Skeletal muscle cell (primary cell): ENCODE measurements around the gene MAP4K2.
A peak's percentile ranks its signal among the peaks of the same experiment; 100 is the strongest.
"Not testable (repeated sequence)": the region's sequence is repeated elsewhere in the genome, so short reads cannot be mapped to it uniquely, and the experiment has no call there.

ENCODE experiments used
- DNase-seq: peaks from one replicate; pipeline ENCODE4 v3.0.0-alpha.2; 2010; ENCODE audit warnings: low read depth
- H3K4me3 ChIP-seq: 2 replicates; pipeline ENCODE4 v1.5.1; 2011; ENCODE audit warnings: low read depth, mild to moderate bottlenecking, control low read depth, low read length, moderate library complexity

Gene MAP4K2

DNA sequence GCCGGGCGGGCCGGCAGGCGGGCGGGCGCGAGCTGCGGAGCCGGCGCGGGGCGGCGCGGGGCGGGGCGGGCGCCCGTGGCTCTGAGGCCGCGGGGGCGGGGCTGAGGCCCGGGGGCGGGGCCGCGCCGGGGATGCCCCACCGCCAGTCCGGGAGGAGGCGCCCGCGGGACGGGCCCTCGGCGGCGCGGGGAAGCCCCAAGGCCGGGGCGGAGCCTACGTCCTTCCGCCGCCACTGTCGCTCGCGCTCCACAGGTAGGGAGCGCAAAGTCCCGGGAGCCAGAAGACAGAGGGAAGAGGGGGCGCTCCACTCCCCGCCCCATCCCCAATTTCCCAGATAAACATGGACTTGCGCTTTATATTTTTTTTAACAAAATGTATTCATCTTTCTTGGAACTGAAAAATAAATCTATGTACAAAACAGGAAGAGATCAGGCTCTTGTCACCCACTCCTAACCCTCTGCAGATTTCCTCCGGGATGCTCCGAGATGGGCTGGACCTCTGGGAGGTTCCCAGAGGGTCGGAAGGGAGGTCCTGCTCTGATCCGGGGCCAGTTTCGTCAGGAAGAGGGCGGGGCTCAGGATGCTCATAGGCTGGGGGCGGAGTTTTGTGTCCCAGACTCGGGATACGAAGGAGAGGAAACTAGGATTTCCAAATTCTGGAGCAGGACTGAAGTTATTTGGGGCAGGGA lies at the start of gene MAP4K2:
Gene MAP4K2, minus strand, starts transcription at position 57 of the 688 bp plus-strand sequence. CDS start 65 bp downstream, outside the sequence.
- peak; percentile 29 for DNase-seq

GRCh38 chr11:64851831-64852351 lies 48.9 kb upstream of the MAP4K2 start:
- no peak overlapping the region for H3K4me3 ChIP-seq
- no peak for DNase-seq

More for the DNA sequence above, at the start of gene MAP4K2:
- peak within 1 kb of the TSS; percentile 76 for H3K4me3 ChIP-seq

- DNase-seq: no peak
- H3K4me3 ChIP-seq: no peak overlapping the region
Observed at GRCh38 chr11:64850979-64851567, 48.1 kb upstream of the MAP4K2 start.

DNA sequence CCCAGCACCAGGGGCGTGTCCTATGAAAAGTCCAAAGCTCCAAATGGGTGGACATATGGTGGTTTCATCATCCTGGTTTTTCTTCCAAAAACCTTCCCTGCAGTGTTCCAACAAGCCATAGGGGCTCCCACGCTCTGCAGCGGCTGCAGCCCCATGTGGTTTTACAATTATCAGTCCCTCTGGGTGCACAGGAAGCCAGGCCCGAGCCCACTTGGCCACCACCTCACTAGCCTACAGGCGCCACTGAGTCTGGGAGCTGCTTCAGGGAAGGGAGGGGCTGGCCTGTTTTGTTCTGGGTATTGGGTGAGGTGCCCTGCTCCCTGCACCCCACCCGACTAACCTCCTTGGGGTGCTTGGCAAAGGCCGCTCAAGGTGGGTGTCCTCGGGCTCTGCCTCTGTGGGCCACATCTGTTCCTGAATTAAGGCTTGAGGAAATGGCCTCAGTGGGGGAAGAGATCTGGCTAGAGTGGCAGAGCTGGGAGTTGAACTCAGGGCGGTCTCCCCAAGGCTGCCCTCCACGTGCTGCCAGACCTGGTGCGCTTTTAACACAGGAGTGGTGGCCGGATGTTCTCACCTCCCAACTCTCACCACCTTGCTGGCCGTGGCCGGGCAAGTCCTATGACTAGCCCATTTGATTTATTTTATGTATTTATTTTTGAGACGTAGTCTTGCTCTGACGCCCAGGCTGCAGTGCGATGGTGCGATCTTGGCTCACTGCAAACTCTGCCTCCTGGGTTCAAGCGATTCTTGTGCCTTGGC lies 46.8 kb upstream of the MAP4K2 start:
- no peak overlapping the region for H3K4me3 ChIP-seq

DNA sequence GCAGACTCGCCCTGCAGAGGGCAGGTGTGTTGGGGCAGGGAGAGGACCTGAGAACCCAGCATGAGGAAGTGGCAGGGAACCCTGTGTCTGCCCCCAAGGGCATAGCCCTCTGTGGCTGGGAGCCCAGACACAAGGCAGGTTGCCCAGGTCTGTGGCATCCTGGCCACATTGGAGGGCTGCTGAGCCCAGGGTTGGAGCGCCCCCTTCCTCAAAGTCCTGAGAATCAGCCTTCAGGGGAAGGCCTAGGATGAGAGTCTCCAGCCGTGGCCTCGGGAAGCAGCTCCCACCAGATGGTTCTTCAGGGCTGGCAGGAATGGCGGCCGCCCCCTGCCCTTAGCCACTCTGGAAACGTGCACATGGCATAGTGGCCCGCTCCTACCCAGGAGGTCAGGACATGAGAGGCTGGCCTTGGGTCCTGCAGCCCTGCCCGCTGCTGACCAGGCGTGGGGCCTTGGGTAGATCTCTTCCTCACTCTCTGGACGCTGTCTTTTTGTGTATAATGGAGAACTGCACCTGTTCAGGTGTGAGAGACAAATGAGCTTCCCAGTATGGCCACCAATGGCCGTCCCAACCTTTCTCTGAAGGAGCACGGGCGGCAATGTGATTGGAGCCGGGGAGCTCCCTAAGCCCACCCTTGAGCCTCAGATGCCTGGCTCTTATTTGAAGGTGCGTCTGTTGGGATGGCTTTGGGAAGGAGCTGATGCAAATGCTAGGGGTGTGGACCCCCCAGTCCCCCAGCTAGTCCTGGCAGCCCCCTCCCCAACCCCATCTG lies 46.0 kb upstream of the MAP4K2 start:
- DNase-seq: no peak
- no peak overlapping the region for H3K4me3 ChIP-seq

More for the DNA sequence above, 46.8 kb upstream of the MAP4K2 start:
- DNase-seq: no peak

DNA sequence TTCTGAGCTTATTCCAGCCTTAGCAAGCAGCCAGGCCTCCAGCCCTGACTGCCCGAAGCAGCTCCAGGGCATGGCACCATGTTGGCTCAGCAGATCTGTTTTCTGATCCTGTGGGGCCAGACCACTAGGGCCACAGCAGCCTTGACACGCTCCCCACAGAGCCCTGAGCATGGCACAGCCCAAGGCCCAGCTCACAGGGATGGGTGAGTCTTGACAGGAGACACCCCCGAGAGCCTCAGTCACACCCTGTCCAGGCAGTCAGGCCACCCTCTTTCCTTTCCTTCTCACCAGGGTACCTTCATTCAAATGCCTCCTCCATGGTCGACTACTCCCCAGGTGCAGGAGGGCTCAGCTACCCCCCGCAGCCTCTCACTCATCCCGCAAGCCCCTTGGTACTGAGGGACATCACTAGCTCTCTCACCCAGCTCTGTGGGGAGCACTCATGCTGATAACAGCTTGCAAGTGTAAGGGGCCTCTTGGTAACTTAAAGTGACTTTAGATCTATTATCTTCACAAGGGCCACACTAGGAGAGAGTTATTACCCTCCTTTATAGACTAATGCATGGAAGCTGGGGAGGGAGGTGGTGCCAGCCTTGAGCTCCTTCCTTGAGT lies 45.3 kb upstream of the MAP4K2 start:
- DNase-seq: no peak
- H3K4me3 ChIP-seq: no peak overlapping the region

DNA sequence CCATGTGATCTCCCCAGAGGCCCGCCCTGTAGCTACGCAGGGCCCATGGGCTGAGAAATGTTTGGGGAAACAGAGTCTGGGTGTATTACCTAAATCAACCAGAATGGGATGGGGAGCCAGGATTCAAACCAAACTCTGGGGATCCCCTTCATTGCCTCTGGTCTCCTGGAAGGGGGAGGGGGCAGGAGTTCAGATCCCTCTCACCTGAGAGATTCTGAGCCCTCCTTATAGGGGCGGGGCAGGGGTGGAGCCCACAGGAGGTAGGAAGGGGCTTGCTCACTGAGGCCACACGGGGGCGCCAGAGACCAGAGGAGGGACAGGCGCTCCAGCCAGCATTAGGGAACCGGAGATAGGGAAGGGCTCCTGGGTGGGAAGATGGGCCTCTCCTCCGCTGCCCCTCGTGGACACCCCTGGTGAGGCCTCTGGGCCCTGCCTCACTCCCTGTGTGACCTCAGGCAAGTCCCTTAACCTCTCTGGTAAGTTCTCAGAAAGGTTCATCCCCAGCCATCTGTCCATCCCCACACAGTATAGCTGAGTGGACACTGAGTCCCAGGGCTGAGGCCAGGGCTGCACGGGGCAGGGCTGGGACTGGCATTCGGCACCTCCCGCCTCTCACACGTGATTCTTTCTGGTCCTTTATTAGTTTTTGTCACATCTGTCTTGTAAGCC lies 44.1 kb upstream of the MAP4K2 start:
- peak; percentile 43 for DNase-seq
- H3K4me3 ChIP-seq: no peak overlapping the region

DNA sequence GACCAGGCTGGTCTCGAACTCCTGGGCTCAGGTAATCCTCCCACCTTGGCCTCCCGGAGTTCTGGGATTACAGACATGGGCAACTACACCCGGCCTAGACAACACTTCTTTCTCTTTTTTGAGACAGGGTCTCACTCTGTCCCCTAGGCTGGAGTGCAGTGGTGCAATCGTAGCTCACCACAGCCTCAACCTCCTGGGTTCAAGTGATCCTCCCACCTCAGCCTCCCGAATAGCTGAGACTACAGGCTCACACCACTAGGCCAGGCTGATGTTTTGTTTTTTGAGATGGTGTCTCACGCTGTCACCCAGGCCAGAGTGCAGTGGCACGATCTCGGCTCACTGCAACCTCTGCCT lies 42.7 kb upstream of the MAP4K2 start:
- H3K4me3 ChIP-seq, DNase-seq: not testable (repeated sequence)

- H3K4me3 ChIP-seq: peak overlapping the region; percentile 27
- no peak for DNase-seq
Observed at GRCh38 chr11:64845129-64845775, 42.2 kb upstream of the MAP4K2 start.

DNA sequence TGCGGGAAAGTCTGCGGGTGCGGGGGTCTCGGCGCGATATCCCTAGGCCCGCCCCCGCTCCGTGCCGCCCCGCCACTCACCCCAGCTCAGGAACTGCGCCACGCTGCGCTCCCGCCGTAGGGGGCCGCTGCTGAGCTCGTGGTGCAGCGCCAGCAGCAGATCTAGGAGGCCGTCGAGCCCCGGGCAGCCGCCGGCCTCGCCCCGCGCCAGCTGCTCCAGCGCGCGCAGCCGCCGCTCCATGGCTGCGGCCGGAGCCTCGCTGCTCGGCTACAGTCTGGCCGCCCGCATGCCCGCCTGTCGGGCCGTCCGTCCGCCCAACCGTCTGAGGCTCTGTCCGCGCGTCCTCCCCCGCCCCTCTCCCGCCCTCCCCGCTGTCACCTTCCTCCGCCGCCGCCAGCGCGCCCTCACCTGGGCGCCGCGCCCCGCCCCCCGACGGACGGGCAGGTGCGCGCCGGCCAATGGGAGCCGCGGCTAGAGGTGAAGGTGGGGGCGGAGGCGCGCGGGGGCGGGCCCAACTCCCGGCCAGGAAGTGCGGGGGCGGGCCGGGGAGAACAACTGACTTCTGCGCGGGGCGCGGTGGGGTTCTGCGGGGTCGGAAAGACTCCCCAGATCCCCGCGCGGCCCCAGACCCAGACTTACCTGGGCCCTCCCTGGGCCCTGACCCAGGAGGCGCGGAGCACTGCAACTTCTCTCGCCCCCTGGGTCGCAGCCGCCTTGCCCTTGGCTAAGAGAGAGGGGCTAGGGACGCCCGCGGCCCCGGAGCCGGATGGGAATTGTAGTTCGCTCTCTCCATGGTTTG lies 41.5 kb upstream of the MAP4K2 start, which contains the start of gene CDC42BPG:
Gene CDC42BPG, minus strand, starts transcription at position 324 of the 799 bp plus-strand sequence. Its CDS starts 84 bp downstream, at position 240.
- peak within 1 kb of the TSS; percentile 27 for H3K4me3 ChIP-seq
- no peak for DNase-seq

- DNase-seq: no peak
- peak overlapping the region; percentile 7 for H3K4me3 ChIP-seq
Observed at GRCh38 chr11:64843686-64844329, 40.8 kb upstream of the MAP4K2 start.

GRCh38 chr11:64842851-64843685 lies 40.1 kb upstream of the MAP4K2 start:
- no peak overlapping the region for H3K4me3 ChIP-seq
- no peak for DNase-seq

DNA sequence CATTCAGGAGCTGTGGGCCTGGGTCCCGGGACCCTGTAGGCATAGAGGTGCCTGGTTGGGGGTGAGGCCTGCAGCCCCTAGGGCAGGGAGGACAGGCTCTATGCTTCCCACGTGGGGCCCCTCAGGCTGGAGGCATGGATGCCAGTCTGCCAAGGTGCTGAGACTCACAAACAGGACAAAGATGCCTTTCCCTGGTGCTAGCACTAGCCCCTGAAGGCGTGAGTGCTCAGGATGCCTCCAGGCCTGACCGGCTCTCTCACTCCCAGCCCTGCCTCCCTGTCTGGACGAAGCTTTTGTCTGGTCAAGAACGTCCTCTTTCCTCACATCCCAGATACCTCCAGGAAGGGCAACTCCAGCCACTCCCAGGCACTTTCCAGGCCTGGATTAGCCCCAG lies 39.3 kb upstream of the MAP4K2 start:
- DNase-seq: no peak
- H3K4me3 ChIP-seq: no peak overlapping the region

DNA sequence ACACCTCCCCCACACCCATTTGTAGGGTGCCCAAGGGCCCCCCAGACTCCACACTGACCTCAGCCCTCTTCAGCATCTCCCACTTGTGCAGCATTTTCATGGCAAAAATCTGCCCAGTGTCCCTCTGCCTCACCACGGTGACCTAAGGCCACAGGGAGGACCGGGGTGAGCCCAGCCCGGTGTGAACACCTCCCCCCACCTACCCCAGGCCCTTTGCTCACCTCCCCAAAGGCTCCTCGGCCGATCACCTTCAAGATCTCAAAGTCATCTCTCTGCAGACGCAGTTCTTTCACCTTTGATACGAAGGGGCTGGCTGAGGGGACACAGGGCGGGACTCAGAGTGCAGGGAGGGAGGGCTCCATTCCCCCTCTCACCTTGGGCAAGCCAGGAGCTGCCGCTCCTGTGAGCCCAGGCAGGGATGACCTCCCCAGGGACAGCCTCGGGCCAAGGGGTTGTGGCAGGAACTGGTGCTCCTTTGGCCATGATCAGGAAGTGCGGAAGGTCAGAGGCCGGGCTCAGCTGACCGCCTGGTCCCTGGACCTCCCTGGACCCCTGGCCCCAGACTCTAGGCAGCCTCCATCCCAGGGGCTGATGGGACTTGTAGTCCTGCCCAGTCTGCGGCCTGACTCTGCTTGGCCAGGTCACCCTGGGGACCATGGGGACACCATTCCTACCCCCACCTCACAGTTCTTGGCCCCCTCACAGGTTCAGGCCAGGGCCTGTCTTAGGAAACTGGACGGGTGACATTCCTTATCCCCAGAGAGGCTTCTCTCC lies 38.8 kb upstream of the MAP4K2 start:
- DNase-seq: no peak
- no peak overlapping the region for H3K4me3 ChIP-seq
